SK-N-SH (cell line): ENCODE results near the gene DTX2.
"Not testable (repeated sequence)": the region's sequence is repeated elsewhere in the genome, so short reads cannot be mapped to it uniquely, and the experiment has no call there.

Experiments used
- EP300 ChIP-seq, 2 experiments: IDR thresholded peaks; 2 replicates each; pipeline versions ENCODE4 v1.4.0 to v1.6.1; 2012; ENCODE audit warnings: borderline replicate concordance in 1 of 2, low read depth in 1 of 2, low read length in 1 of 2
- EZH2phosphoT487 ChIP-seq: fragments of 200-600 bp; sonication (generic); IDR thresholded peaks from 2 replicates; pipeline ENCODE4 v1.6.1; 2017; ENCODE audit warnings: low read depth, mixed run types, mild to moderate bottlenecking, antibody characterized with exemption, moderate library complexity, borderline replicate concordance
- SIN3A ChIP-seq: IDR thresholded peaks from 2 replicates; pipeline ENCODE4 v1.6.1; 2012; ENCODE audit warnings: low read depth, mild to moderate bottlenecking, low read length, moderate library complexity, borderline replicate concordance
- TEAD4 ChIP-seq: IDR thresholded peaks from 2 replicates; pipeline ENCODE4 v1.4.0; 2012; ENCODE audit warnings: mild to moderate bottlenecking, borderline replicate concordance; ENCODE audit not compliant: insufficient read depth
- TF ChIP-seq, protein P1 (sequence below): IDR thresholded peaks from 2 replicates; pipeline ENCODE4 v1.6.1; 2012; ENCODE audit warnings: mild to moderate bottlenecking, low read depth, low read length, moderate library complexity
- TF ChIP-seq, protein P2 (sequence below): fragments of 200-600 bp; sonication (generic); IDR thresholded peaks from 2 replicates; pipeline ENCODE4 v1.6.1; 2017; ENCODE audit warnings: antibody characterized with exemption, mild to moderate bottlenecking, moderate library complexity
- TF ChIP-seq, protein P3 (sequence below): fragments of 150-350 bp; IDR thresholded peaks from 2 replicates; pipeline ENCODE4 v1.6.1; 2017; ENCODE audit warnings: antibody characterized with exemption, low read length, low read depth, borderline replicate concordance

DNA sequence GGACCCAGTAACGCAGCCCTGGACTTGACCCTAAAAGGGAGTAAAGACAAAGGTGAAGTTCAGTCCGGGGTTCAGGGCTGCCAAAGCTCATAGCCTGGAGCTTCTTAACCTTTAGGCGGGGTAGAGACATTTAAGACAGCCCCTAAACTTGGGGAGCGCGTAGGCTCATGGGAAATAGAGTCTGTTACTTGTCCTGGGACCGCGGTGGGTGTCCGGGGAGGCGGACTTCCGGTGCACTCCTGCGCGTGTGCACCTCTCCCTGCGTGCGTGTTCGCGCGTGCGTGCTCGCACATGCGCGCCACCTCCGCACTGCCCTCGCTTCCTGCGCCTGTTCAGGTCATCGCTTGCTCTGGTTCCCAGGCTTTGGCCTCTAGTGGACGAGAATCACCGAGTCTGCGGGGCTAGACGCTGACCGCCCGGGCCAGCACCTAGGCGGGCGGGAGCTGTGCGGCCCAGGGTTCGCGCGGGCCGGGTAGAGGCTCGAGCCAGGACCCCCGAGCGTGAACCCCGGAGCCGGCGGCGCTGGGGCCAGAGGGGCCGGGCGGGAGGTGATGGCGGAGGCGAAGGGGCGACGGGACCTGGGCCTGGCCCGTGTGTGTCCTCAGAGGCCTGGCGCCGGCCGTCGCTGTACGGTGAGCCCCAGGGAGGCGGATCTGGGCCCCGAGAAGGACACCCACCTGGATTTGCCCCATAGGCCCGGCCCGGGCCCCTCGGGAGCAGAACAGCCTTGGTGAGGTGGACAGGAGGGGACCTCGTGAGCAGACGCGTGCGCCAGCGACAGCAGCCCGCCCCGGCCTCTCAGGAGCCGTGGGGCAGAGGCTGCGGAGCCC lies 87.7 kb downstream of the DTX2 start:
- TF ChIP-seq, protein P1, sequence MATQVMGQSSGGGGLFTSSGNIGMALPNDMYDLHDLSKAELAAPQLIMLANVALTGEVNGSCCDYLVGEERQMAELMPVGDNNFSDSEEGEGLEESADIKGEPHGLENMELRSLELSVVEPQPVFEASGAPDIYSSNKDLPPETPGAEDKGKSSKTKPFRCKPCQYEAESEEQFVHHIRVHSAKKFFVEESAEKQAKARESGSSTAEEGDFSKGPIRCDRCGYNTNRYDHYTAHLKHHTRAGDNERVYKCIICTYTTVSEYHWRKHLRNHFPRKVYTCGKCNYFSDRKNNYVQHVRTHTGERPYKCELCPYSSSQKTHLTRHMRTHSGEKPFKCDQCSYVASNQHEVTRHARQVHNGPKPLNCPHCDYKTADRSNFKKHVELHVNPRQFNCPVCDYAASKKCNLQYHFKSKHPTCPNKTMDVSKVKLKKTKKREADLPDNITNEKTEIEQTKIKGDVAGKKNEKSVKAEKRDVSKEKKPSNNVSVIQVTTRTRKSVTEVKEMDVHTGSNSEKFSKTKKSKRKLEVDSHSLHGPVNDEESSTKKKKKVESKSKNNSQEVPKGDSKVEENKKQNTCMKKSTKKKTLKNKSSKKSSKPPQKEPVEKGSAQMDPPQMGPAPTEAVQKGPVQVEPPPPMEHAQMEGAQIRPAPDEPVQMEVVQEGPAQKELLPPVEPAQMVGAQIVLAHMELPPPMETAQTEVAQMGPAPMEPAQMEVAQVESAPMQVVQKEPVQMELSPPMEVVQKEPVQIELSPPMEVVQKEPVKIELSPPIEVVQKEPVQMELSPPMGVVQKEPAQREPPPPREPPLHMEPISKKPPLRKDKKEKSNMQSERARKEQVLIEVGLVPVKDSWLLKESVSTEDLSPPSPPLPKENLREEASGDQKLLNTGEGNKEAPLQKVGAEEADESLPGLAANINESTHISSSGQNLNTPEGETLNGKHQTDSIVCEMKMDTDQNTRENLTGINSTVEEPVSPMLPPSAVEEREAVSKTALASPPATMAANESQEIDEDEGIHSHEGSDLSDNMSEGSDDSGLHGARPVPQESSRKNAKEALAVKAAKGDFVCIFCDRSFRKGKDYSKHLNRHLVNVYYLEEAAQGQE = not testable (repeated sequence)
- TF ChIP-seq, protein P2, sequence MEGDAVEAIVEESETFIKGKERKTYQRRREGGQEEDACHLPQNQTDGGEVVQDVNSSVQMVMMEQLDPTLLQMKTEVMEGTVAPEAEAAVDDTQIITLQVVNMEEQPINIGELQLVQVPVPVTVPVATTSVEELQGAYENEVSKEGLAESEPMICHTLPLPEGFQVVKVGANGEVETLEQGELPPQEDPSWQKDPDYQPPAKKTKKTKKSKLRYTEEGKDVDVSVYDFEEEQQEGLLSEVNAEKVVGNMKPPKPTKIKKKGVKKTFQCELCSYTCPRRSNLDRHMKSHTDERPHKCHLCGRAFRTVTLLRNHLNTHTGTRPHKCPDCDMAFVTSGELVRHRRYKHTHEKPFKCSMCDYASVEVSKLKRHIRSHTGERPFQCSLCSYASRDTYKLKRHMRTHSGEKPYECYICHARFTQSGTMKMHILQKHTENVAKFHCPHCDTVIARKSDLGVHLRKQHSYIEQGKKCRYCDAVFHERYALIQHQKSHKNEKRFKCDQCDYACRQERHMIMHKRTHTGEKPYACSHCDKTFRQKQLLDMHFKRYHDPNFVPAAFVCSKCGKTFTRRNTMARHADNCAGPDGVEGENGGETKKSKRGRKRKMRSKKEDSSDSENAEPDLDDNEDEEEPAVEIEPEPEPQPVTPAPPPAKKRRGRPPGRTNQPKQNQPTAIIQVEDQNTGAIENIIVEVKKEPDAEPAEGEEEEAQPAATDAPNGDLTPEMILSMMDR = peak; percentile 20
- not testable (repeated sequence) for TF ChIP-seq SIN3A; EZH2phosphoT487; EP300 (IDR thresholded peaks at IDR 0.05; ENCODE audit: borderline replicate concordance in 1 of 2, low read depth in 1 of 2, low read length in 1 of 2); TEAD4
- TF ChIP-seq, protein P3, sequence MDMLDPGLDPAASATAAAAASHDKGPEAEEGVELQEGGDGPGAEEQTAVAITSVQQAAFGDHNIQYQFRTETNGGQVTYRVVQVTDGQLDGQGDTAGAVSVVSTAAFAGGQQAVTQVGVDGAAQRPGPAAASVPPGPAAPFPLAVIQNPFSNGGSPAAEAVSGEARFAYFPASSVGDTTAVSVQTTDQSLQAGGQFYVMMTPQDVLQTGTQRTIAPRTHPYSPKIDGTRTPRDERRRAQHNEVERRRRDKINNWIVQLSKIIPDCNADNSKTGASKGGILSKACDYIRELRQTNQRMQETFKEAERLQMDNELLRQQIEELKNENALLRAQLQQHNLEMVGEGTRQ = not testable (repeated sequence)
